ENCODE results near the gene GPX1.
"Not testable (repeated sequence)": the region's sequence is repeated elsewhere in the genome, so short reads cannot be mapped to it uniquely, and the experiment has no call there.

Gene GPX1

DNA sequence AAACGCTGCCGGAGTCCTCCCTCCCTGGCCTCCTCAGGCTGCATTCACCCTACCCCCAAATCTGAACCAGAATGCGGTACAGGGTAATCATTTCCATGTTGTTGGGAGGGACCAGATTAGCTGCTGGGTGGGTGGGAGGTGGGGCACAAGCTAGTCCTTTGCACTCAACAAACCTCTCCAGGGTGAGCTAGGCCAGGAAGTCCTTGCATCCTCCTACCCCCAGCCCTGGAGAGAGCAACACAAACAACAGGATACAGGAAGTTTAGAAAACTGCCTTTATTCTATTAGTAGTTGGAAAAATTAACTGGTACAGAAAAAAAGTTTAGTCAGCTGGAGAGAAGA, 702 bp upstream of the GPX1 start:
- in situ Hi-C loops (cut with MboI; ENCODE audit: low sequenced_read_pairs), result no loop called here

DNA sequence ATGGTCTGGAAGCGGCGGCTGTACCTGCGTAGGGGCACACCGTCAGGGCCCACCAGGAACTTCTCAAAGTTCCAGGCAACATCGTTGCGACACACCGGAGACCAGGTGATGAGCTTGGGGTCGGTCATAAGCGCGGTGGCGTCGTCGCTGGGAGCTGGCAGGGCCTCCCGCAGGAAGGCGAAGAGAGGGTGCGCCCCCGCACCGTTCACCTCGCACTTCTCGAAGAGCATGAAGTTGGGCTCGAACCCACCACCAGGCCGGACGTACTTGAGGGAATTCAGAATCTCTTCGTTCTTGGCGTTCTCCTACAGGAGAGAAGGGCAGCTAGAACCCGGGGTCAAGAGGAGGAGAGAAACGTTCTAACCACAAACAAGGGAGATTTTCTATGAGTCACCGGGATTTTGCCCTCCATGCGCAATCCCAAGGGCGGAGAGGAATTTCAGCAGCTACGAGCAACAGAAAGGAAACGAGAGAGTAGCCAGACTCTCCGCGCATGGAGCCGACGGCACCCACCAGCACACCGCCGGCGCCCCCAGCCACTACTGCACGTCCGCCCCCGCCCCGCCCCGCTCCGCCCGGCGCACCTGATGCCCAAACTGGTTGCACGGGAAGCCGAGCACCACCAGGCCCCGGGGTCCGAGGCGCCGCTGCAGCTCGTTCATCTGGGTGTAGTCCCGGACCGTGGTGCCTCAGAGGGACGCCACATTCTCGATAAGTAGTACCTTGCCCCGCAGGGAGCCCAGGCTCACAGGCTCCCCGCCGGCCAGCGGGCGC, 523 bp downstream of the GPX1 start:
- in situ Hi-C loops (cut with MboI; ENCODE audit: low sequenced_read_pairs), result not testable (repeated sequence)

DNA sequence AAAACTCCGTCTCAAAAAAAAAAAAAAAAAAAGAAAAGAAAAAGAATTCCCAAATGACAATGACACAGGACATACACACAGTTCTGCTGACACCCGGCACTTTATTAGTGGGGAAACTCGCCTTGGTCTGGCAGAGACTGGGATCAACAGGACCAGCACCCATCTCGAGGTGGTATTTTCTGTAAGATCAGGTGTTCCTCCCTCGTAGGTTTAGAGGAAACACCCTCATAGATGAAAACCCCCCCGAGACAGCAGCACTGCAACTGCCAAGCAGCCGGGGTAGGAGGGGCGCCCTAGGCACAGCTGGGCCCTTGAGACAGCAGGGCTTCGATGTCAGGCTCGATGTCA, 1.1 kb downstream of the GPX1 start:
- in situ Hi-C loops (cut with MboI; ENCODE audit: low sequenced_read_pairs), result not testable (repeated sequence)

DNA sequence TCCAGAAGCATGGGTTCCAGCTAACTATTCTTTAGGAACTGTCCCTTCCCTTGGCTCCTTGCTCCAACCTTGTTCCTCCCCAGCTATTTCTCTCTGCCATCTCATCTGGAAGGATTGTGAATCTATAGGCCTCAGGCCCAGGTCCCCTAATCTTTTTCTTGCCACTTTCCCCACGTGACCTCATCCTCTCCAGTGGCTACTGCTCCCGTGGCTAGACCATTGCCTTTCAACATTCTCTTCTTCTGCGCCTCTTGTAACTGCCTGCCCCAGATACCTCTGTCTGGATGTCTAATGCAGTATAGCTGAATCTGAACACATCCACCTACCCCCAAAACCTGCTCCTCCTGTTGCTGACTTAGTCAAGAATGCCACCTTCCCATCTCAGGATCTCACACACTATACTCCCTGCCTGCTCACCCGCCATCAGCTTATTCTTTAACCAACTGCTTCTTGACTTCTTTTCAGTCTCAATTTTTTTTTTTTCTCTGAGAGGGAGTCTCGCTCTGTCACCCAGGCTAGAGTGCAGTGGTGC, 5.2 kb downstream of the GPX1 start:
- in situ Hi-C loops (cut with MboI; ENCODE audit: low sequenced_read_pairs), result no loop called here

DNA sequence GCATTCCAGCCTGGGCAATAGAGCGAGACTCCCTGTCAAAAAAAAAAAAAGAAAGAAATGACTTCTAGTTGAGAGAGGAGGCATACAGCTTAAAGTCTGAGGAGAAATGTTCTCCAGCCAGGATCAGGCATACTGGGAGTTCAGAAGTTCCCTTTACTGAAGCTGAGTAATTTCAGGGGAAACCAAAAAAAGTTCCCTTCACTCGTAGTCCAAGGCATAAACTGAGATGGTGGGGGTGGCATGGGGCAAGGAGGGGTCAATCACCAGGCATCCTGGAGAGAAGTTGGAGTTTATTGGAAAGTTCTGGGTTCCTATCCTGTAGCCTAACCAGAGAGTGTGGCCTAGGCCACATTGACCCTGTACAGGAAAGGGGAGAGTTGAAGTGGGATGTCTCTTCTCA, 5.9 kb downstream of the GPX1 start:
- in situ Hi-C loops (cut with MboI; ENCODE audit: low sequenced_read_pairs), result no loop called here

DNA sequence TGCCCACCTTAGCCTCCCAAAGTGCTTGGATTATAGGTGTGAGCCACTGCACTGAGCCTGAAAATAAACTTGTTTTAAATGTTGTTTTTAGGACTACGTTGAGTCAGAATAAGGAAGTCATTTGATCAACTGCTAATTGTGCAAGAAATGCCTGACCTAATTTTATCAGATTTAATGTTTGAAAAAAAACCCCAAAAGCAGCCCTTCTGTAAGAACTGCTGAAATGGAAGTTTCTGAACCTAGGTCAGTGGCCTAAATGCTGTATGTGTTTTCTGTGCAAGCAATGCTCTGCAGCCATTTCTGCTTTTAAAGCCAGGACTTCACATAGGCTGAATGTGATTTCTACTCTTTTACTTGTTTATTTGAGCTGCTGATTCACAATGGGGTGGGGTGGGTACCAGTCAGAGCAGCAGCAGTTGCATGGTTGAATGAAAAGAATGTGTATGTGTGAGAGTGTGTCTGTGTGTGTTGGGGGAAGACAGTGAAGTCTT, 6.6 kb downstream of the GPX1 start:
- in situ Hi-C loops (cut with MboI; ENCODE audit: low sequenced_read_pairs), result no loop called here

DNA sequence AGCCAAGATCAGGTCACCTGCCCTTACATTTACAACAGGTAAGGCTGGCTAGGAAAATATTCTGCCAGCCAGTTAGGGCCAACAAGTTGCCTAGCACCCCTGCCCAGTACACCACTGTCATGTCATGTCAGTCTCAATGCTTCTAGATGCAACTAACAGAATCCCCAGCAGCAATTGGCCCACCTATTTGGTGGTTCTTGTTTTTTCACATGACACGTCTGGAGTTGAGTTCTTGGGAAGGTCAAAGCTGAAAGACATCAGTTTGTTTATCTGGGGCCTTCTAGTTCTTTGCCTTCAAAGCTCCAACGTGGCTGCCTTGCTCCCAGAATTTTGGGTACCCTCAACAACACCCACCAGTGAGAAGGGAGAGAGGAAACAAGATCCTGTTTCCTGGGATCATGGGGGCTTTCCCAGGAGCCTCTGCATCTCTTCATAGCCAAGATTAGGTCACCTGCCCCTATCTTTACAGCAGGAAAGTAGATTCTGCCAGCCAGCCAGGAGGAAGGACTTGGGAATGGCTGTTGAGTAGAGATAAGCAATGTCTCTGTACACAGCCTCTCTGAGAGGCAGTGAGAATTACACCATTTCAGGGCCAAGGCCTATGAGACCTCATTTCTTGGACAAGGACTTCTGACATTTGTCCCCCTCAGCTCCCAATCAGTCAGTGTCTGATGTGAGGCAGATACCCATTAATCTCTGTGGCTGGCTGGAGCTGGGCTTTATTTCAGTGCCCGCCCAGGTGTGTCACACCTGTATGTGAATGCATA, 8.6 kb downstream of the GPX1 start:
- in situ Hi-C loops (cut with MboI; ENCODE audit: low sequenced_read_pairs), result no loop called here

DNA sequence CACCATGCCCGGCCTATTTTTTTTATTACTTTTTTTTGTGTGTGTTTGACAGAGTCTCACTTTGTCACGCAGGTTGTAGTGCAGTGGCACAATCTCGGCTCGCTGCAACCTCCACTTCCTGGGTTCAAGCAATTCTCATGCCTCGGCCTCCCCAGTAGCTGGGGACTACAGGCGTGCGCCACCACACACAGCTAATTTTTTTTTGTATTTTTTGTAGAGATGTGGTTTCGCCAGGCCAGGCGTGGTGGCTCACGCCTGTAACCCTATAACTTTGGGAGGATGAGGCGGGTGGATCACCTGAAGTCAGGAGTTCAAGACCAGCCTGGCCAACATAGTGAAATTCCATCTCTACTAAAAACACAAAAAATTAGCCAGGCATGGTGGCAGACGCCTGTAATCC, 9.8 kb downstream of the GPX1 start:
- in situ Hi-C loops (cut with MboI; ENCODE audit: low sequenced_read_pairs), result not testable (repeated sequence)

DNA sequence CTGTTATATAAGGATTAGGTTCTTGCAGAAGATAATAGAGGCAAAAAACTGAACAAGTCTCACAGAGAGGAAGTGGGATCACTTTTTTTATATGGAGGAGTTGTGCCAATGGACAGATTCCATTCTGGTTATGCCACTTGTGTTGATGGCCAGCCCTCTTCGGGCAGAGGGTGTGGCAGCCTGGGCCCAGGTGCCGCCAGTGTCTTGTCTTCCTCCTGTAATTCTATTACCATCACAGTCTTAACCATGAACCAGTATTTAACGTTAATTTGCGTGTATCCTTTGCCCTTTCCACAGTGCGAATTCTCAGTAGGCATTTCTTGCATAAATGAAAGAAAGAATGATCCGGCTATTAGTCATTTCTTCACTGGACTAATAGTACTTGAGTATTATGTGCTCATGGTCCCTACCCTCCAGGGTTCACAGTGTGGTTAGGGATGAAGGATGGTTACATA, 11.3 kb downstream of the GPX1 start:
- in situ Hi-C loops (cut with MboI; ENCODE audit: low sequenced_read_pairs), result no loop called here

DNA sequence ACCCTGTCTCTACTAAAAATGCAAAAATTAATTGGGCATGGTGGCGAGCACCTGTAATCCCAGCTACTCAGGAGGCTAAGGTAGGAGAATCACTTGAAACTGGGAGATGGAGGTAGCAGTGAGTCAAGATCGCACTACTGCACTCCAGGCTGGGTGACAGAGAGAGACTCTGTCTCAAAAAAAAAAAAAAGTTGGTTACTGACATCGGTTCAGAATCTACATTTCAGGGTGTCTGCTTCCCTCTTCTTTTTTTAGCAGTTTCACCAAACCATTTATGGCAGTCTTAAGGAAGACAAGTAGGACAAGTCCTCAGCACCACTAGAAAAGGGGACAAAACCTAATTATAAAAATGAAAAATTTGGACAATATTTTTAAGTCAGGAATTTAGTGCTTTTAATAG, 15.0 kb downstream of the GPX1 start:
- in situ Hi-C loops (cut with MboI; ENCODE audit: low sequenced_read_pairs), result no loop called here

DNA sequence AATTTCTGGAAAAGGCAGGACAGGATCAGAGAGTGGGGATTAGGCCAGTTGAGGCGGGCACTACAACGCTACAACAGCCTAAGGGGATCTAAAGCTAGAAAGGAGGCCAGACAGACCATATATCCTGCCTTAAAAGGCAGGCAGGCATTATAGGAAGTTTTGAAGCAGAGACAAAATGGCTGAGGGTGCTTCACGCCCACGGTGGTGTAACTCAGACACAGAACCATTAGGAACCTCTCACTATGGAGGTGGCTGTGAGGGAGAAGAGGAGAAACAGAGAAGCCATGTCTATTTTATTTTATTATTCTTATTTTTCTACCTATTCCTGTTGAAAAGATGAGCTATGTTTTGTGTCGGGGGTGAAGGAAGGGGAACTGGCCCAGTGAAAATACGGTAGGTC, 16.2 kb downstream of the GPX1 start:
- in situ Hi-C loops (cut with MboI; ENCODE audit: low sequenced_read_pairs), result no loop called here

DNA sequence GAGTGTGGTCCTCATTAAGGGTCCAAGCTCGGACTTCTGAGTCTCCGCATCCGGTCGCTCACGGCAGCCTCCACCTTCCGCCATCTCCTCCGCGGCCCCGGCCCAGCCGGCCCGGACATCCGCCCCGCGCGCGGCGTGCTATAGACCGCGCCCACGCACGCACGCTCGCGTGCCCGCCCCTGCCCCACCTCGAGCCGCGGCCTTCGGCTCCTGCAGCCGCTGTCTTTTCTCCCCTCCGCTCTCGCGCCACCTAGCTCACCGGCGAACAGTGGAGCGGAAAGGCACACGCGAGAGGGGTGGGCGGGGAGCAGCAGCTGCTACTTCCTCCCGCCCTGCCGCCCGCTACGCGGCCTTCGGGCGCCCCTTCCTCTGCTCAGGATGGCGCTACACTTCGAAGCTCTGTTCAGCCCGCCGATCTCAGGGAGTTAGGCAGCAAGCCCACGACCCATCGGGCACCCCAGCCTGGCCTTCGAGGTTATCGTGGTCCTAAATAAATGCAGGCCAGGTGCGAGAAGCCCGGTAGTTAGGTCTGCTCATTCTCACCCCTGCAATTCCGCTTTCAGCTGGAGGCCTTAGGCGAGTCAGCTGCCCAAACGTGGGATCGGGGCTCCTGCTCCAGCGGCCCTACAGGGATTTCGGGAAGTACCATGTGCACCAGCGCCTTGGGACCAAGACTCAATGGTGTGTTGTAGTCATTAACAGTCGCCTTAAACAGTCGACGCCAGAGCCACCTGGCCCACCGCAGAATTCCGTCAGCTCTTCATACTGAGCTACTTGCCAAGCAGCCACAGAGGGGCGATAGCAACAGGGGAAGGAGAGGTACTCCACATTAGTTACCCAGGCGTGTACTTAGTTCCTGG, 18.0 kb downstream of the GPX1 start, which contains the start of gene USP4:
Gene USP4 (minus strand): TSS at position 113 of the 860 bp plus-strand sequence. CDS start 29 bp downstream, at position 84.
- in situ Hi-C loops (cut with MboI; ENCODE audit: low sequenced_read_pairs), result no loop called here

DNA sequence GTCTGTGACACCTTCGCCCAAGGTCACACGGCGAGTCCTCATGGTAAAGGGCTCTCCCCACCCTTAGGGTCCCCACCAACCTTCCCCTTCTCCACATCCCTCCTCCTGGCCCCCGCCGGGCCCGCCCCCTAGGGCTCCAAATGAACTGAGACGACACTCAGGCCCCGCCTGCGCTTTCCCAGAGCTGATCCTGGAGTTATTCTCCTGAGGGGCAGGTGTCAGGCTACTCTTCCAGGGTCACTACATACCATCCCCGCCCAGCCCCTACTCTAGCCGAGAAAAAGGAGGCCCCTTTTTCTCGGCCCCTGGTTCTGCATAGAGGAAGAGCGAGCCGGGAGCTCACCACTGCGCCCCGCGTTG, 18.6 kb downstream of the GPX1 start:
- in situ Hi-C loops (cut with MboI; ENCODE audit: low sequenced_read_pairs), result no loop called here

DNA sequence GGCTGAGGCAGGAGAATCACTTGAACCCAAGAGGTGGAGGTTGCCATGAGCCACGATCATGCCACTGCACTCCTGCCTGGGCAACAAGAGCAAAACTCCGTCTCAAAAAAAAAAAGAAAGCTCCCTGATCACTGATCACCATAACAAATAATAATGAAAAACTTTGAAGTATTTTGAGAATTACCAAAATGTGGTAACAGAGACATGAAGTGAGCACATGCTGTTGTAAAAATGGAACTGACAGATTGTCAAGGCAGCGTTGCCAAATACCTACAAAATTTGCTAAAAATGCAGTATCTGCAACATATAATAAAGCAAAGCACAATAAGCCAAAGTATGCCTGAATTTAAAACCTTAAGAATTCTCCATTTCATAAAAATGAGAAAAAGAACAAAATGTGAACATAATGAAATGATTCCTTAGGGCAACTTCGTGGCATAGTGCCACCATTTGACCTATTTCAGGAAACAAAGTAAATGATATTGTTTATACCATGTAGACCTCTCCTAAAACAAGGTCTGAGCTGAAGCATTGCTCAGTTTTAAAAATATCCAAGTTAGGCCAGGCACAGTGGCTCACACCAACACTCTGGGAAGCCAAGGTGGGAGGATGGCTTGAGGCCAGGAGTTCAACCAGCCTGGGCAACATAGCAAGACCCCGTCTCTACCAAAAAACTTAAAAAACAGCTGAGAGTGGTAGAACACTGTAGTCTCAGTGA, 24.1 kb downstream of the GPX1 start:
- in situ Hi-C loops (cut with MboI; ENCODE audit: low sequenced_read_pairs), result no loop called here

DNA sequence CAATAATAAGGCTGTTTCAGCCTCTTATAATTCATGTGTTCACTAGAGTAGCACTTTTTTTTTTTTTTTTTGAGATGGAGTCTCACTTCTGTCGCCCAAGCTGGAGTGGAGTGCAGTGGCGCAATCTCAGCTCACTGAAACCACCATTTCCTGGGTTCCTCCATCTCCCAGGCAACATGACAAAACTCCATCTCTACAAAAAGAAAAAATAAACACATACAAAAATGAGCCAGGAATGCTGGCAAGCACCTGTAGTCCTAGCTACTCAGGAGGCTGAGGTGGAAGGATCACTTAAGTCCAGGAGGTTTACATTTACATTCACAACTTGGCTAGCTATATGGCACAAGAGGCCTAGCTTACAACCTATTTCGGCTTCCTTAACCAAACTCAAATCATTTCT, 25.1 kb downstream of the GPX1 start:
- in situ Hi-C loops (cut with MboI; ENCODE audit: low sequenced_read_pairs), result no loop called here

DNA sequence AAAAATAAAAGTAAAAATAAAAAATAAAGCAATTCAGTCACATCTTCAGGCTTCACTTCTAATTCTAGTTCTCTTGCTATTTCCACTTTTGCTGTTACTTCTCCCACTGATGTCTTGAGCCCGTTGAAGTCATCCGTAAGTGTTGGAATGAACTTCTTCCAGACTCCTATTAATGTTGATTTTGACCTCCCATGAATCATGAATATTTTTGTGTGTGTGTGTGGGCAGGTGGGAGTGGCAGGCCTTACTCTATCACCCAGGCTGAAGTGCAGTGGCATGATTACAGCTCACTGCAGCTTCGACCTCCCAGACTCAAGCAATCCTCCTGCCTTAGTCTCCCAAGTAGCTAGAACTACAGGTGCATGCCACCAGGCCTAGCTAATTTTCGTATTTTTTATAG, 29.0 kb downstream of the GPX1 start:
- in situ Hi-C loops (cut with MboI; ENCODE audit: low sequenced_read_pairs), result no loop called here

DNA sequence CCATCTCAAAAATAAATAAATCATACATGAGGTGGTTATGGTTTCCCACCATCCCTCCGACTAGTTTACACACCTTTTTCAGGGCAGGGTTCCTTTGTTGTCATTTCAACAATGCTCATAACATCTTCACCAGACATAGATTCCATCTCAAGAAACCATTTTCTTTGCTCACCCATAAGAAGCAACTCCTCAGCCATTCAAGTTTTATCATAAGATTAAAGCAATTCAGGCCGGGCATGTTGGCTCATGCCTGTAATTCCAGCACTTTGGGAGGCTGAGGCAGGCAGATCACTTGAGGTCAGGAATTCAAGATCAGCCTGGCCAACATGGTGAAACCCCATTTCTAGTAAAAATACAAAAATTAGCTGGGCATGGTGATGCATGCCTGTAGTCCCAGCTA, 29.8 kb downstream of the GPX1 start:
- in situ Hi-C loops (cut with MboI; ENCODE audit: low sequenced_read_pairs), result not testable (repeated sequence)

DNA sequence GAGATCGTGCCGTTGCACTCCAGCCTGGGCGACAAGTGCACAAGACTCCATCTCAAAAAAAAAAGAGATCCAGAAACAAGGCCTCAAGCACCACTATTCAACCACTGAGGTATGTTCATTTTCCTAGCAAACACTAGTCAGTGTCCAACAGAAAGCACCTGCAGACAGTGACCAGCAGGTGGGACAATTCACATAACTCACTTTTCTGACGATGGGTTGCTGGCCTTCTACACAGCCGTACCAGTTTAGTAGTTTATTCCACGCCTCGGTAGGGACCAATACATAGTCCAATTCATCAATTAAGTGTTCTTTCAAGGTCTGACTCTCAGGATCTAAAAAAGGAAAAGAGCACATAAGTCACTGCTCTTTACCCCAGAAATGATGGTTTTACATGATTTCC, 30.7 kb downstream of the GPX1 start:
- in situ Hi-C loops (cut with MboI; ENCODE audit: low sequenced_read_pairs), result no loop called here

DNA sequence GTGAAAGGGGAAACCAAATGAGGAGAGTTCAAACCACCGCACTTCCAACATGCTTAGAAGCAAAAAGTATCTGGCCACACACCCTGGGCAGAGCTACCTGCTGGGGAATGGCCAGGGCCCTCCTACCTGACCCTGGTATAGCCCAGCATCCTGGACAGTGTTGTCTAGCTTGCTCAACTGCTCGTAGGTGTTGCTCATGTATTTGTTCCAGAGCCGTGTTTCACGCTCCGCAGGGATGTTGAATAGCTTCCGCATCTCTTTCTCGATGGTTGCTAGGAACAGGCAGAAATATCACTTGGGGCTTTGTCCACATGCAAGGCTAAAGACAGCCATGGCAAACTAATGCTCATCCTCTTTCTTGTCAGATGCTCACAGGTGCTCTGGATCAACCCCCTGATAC, 33.4 kb downstream of the GPX1 start:
- in situ Hi-C loops (cut with MboI; ENCODE audit: low sequenced_read_pairs), result no loop called here

DNA sequence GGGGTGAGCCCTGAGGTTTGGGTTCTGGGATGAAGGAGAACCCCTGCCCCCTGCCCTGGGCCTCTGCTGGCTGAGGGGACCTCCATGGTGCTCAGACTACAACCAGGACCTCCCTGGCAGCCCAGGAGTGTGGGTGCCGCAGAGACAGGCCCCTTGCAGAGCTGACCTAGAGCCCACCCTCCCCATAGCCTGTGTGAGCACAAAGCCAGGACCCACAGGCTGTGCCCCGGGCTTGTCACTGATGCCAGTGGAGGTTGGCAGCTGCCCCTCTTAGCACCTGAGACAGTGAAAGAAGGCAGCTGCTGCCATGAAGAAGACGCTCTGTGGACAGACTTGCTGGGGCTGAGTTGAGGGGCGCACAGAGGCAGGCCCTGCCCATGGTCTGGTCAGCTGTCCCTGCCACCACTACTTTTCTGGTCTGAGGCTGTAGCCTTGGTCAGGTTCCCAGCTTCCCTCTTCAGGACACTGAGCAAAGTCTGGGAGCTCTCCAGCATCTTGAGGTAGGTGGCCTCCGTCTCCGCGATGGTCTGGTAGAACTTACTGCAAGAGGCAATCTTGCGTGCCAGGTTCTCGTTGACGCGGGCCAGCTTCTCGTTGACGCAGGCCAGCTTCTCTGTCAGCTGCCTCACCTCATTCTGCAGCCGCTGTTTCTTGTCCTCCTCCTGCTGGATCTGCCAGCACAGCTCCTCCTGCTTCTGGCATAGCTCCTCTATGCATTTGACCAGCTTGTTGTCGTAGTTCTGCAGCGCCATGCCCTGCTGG, 41.3 kb downstream of the GPX1 start:
- in situ Hi-C loops (cut with MboI; ENCODE audit: low sequenced_read_pairs), result no loop called here
